Measurements from ENCODE around the gene CXCL8.

GRCh38 chr4:73741031-73741749 is 821 bp downstream of the CXCL8 start:
- TF ChIP-seq RFX5 (IDR thresholded peaks at IDR 0.05) (no peak), CTCF (IDR thresholded peaks at IDR 0.05) (no peak), TP53 (CRISPR knock-in tag; IDR thresholded peaks at IDR 0.05) (no peak)

All from A549 (cell line).